Ovary (tissue), 3 donors: ENCODE measurements around the gene SPAG6.

Source experiments
- CTCF ChIP-seq, 3 donors: fragments of 450-650 bp in 2 of 3; fragments of 200-600 bp in 1 of 3; IDR thresholded peaks; one replicate each; pipeline versions ENCODE4 v1.5.1 to v1.8.0; 2016 to 2022; ENCODE audit warnings: antibody characterized with exemption in 3 of 3, mild to moderate bottlenecking in 1 of 3
- EP300 ChIP-seq: sonication (generic); formaldehyde crosslinking; IDR thresholded peaks from one replicate; pipeline ENCODE4 v1.6.1; 2017; ENCODE audit warnings: antibody characterized with exemption
- POLR2A ChIP-seq: fragments of 450-650 bp; IDR thresholded peaks from one replicate; pipeline ENCODE4 v1.6.1; 2017; ENCODE audit warnings: antibody characterized with exemption, mild to moderate bottlenecking, moderate library complexity
- donor health status: DM: no; HTN: no; CAD: no.

- no peak for TF ChIP-seq CTCF (IDR thresholded peaks at IDR 0.05)
- no peak for TF ChIP-seq POLR2A
- TF ChIP-seq EP300 = no peak
Measured at GRCh38 chr10:22435650-22436049, 90.4 kb downstream of the SPAG6 start.
